ENCODE results near the gene SSR1. TPM values are rescaled to one million over a fixed set of nuclear protein-coding genes. Genes with fewer than 3 reads are reported as not detected.

The SSR1 gene
- total RNA-seq, 1 experiment from 2014 or later = 115 TPM

DNA sequence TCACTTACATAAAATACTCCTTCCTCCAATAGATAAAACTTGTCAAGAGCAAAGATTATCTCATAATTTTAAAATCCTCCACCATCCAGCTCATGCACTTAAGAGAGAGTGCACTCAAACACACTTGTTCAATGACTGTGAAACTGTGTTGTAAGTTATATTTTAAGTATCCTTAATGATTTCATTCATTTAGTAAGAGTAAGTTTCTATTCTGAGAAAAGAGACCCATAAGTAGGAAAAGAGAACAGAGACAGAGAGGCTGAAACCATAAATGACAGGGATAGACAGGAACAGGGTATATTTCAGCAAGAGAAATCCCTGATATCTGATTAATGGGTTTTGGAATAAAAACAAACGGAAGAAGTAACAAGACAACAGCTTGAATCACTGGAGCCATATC lies 8.2 kb downstream of the SSR1 start:
- BruUV-seq (replicated peaks) = no TSS peak
- peaks cover 10% of the 10 kb centered on the region for H3K4me1 Mint-ChIP-seq (ENCODE audit: low read depth, unreplicated experiment)
- peaks cover 60% of the 10 kb centered on the region for H3K36me3 Mint-ChIP-seq (ENCODE audit: insufficient read depth, unreplicated experiment)
- peak overlapping the region; percentile 16 for H3K27ac Mint-ChIP-seq (ENCODE audit: unreplicated experiment)
- H3K4me3 Mint-ChIP-seq (ENCODE audit: low read depth, unreplicated experiment) = no peak overlapping the region
- TF ChIP-seq, protein P1, sequence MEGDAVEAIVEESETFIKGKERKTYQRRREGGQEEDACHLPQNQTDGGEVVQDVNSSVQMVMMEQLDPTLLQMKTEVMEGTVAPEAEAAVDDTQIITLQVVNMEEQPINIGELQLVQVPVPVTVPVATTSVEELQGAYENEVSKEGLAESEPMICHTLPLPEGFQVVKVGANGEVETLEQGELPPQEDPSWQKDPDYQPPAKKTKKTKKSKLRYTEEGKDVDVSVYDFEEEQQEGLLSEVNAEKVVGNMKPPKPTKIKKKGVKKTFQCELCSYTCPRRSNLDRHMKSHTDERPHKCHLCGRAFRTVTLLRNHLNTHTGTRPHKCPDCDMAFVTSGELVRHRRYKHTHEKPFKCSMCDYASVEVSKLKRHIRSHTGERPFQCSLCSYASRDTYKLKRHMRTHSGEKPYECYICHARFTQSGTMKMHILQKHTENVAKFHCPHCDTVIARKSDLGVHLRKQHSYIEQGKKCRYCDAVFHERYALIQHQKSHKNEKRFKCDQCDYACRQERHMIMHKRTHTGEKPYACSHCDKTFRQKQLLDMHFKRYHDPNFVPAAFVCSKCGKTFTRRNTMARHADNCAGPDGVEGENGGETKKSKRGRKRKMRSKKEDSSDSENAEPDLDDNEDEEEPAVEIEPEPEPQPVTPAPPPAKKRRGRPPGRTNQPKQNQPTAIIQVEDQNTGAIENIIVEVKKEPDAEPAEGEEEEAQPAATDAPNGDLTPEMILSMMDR (IDR thresholded peaks at IDR 0.05; ENCODE audit: unreplicated experiment) = no peak
- intact Hi-C loops (cut with micrococcal nuclease; ENCODE audit: unreplicated experiment) = no loop called here
- H3K27me3 Mint-ChIP-seq (ENCODE audit: unreplicated experiment) = no peaks in the 10 kb centered on the region
- H3K9me3 Mint-ChIP-seq (ENCODE audit: low read depth, unreplicated experiment) = no peaks in the 10 kb centered on the region
- DNase-seq = no peak
- CTCF ChIA-PET = no interaction called here

DNA sequence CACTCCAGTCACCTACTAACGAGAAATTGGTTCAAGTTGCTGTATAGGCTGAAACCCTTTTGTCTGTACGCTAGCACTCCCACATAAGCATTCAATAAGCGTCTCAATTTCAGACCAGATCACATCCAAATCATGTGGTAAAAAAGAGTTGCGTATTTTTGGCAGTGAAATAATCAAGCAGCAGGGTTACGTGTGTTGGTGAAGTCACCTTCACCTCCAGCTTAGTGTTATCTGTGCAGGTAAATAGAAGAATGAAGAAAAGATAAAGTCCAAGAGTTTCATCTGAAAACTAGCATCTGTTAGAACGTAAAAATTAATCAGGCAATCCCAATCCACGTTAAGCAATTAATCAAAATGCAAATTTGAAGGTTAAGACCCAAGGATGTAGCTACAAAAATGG lies 11.3 kb downstream of the SSR1 start:
- no TSS peak for BruUV-seq (replicated peaks)
- H3K4me1 Mint-ChIP-seq (ENCODE audit: low read depth, unreplicated experiment) = peaks cover 10% of the 10 kb centered on the region
- no peak overlapping the region for H3K27ac Mint-ChIP-seq (ENCODE audit: unreplicated experiment)
- peaks cover 49% of the 10 kb centered on the region for H3K36me3 Mint-ChIP-seq (ENCODE audit: insufficient read depth, unreplicated experiment)
- H3K9me3 Mint-ChIP-seq (ENCODE audit: low read depth, unreplicated experiment) = no peaks in the 10 kb centered on the region
- no peak overlapping the region for H3K4me3 Mint-ChIP-seq (ENCODE audit: low read depth, unreplicated experiment)
- CTCF ChIA-PET = no interaction called here
- TF ChIP-seq, protein P1 (IDR thresholded peaks at IDR 0.05; ENCODE audit: unreplicated experiment) = no peak
- H3K27me3 Mint-ChIP-seq (ENCODE audit: unreplicated experiment) = no peaks in the 10 kb centered on the region
- intact Hi-C loops (cut with micrococcal nuclease; ENCODE audit: unreplicated experiment) = no loop called here
- no peak for DNase-seq

DNA sequence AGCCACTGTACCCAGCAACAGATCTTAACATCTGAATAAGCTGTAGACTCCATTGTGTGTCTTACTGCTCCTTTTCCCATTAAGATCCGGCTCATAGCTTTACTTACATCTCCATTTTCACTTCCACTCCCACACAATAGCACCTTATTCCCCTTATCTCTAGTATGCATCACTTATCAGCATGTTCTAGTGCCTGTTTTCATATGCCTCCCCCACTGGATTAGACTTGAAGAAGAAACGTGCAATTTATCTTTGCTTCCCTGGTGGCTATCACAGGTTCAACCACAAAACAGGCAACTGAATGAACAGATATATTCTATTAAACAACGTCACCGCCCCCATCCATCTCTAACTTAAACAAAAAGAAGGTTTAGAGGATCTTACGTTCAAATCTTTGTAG lies 12.1 kb downstream of the SSR1 start:
- intact Hi-C loops (cut with micrococcal nuclease; ENCODE audit: unreplicated experiment) = no loop called here
- no peak overlapping the region for H3K4me3 Mint-ChIP-seq (ENCODE audit: low read depth, unreplicated experiment)
- CTCF ChIA-PET = no interaction called here
- peaks cover 10% of the 10 kb centered on the region for H3K4me1 Mint-ChIP-seq (ENCODE audit: low read depth, unreplicated experiment)
- no peaks in the 10 kb centered on the region for H3K9me3 Mint-ChIP-seq (ENCODE audit: low read depth, unreplicated experiment)
- no peak overlapping the region for H3K27ac Mint-ChIP-seq (ENCODE audit: unreplicated experiment)
- no TSS peak for BruUV-seq (replicated peaks)
- H3K27me3 Mint-ChIP-seq (ENCODE audit: unreplicated experiment) = no peaks in the 10 kb centered on the region
- DNase-seq = no peak
- TF ChIP-seq, protein P1 (IDR thresholded peaks at IDR 0.05; ENCODE audit: unreplicated experiment) = no peak
- H3K36me3 Mint-ChIP-seq (ENCODE audit: insufficient read depth, unreplicated experiment) = peaks cover 49% of the 10 kb centered on the region

DNA sequence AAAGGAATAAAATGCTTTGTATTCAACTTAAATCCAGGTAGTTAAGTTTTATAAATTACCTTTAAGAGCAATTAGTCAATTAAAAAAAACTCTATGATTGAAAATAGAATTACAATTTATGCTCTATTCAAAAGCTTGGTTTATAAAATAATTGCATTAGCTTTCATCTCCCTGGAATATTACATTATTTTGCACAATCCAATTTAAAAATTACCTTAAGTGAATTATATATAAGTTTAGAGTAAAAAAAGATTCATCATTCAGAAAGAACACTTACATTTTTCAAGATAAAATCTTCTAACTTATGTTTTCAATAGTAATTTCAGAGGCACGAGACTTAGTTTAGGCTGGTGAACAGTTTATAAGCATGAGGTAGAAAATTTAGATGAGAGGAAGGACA lies 14.9 kb downstream of the SSR1 start:
- peaks cover 33% of the 10 kb centered on the region for H3K36me3 Mint-ChIP-seq (ENCODE audit: insufficient read depth, unreplicated experiment)
- DNase-seq = no peak
- TF ChIP-seq, protein P1 (IDR thresholded peaks at IDR 0.05; ENCODE audit: unreplicated experiment) = no peak
- intact Hi-C loops (cut with micrococcal nuclease; ENCODE audit: unreplicated experiment) = loop anchor here (10.0 kb wide), 1 partner anchor 97 kb away; no protein-coding TSS in a partner anchor
- CTCF ChIA-PET = no interaction called here
- H3K9me3 Mint-ChIP-seq (ENCODE audit: low read depth, unreplicated experiment) = no peaks in the 10 kb centered on the region
- no peak overlapping the region for H3K27ac Mint-ChIP-seq (ENCODE audit: unreplicated experiment)
- no peaks in the 10 kb centered on the region for H3K27me3 Mint-ChIP-seq (ENCODE audit: unreplicated experiment)
- no peaks in the 10 kb centered on the region for H3K4me1 Mint-ChIP-seq (ENCODE audit: low read depth, unreplicated experiment)
- no TSS peak for BruUV-seq (replicated peaks)
- H3K4me3 Mint-ChIP-seq (ENCODE audit: low read depth, unreplicated experiment) = no peak overlapping the region

Measured in Calu3 (cell line).